Stromal cell of bone marrow (primary cell): ENCODE data around the gene EIF4E3.
A peak's percentile ranks its signal among the peaks of the same experiment; 100 is the strongest.

ENCODE experiments used
- DNase-seq: peaks from one replicate; pipeline ENCODE4 v3.0.0-alpha.2; 2012; ENCODE audit warnings: low read depth

Gene EIF4E3

DNA sequence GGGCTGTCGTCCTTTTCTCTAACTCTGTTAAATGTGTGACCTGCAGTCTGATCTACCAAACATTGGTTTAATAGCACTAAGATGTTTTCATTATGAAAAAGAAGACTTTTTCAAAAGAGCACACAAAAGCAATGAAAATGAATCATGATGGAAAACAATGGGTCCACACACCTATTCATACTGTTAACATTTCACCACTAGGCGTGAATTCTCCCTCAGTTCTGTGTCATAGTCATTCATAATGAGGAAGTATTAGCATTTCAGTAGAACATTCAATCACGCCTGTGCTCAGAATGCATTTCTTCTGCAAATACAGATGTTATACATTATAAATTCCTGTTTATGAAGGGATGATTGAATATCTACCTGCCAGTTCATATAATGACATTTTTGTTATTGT, 35.9 kb downstream of the EIF4E3 start:
- DNase-seq = no peak

DNA sequence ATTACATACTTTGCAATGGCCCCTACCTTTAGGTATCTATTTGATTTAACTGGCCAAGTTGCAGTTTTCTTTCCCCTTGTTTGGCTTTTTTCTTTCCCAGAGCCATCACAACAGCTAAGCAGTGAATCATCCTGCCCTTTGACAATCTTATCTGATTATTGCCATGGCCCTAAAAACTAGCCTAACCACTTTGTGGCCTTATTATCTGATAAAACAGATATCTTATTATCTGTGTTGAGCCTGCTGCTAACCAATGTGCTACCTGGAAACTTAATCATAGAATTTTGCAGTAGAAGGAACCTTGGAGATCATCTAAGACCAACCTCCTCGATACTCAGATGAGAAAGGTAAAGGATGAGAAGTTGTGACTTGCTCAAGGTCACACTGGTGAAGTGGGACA, 37.1 kb downstream of the EIF4E3 start:
- DNase-seq = no peak

DNA sequence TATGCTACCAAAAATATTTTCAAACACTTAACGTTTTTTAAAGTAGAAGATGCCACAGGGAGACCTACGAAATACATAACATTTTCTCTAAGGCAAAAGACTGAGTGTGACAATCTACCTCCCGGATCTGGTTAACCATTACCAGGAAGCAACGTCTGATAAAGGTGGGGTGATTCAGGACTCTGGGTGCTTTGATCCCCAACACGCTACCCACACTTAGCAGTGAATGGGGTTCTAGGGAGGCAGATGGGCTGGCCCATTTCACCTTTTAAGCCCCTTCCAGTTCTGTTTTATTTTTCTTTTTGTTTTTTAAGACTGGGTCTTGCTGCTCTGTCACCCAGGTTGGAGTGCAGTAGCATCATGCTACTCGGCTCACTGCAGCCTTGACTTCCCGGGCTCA, 39.5 kb downstream of the EIF4E3 start:
- no peak for DNase-seq

DNA sequence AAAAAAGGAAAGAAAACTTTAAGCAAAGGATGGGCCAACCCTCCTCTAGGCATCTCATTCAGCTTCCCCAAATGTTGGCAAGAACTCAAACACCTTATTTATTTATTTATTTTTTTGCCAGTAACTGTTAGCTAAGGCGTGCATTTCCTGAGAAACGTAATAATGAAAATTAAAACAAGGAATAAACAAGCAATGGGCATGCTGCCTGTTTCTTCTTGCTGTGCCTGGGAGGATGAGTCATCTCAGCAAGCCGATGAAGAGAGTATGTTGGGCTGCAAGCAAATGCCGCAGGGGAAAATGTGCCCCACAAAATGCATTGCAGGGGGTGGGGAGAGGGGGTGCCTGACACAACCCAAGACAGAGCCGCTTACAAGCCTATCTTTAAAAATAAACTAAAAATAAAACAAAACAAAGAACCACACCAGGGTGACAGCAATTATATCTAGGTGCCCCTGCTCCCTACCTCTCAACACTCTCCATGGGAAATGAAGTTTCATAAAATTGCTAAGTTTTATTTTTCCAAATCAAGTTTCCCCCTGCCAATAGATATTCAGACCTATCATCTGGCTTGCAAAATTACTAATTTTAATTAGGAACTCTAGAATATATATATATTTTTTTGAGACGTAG, 40.3 kb downstream of the EIF4E3 start:
- peak; percentile 43 for DNase-seq

DNA sequence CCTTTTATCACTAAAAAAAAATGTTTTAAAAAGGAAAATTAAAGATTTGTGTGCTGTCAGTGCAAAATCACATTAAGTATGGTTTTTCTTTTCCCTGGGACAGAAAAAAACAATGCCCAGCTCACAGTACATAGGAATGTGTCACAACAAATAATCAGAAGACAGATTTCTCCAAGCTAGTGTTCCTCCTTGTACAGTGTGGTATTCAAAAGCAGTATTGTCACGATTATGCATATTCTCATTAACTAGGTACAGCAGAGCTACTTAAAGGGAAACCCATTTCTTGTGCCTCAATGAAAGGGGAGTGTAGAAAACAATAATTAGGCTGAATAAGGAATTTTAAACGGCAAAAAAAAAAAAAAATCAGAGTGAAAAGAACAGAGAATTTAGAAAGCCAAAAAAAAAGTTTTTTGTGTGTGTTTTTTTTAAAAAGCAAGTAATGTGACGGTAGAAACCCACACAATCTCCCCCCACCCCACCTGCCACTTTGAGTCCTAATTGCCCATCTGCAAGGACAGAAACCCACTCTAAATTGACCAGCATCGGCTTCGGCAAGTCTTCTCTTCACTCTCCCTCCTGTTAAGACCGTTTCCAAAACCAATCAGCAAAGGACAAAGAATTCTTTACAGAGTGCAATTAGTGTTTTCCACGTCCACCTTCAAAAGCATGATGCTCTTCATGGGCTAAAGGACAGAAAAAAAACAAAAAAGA, 41.0 kb downstream of the EIF4E3 start:
- DNase-seq = no peak

DNA sequence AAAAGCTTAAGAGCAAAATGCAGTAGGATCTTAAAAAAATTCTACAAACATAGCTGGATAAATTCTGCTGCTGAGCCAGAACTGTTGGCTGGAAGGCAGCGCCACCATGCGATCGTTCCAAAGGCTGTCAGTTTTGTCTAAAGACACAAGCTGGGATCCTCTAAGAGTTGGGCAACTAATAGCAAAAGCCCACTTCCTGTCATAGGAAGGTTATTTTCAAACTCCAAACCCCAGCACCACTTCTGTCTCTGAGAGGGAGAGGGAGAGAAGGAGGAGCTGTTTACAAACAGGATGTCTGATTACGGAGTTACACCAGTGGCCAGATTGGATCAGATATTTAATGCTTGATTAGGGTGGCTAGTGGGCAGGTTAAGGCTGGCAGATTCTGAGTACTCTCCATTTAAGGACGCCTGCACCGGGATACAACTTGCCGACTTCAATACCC, 44.0 kb downstream of the EIF4E3 start:
- peak; percentile 62 for DNase-seq

DNA sequence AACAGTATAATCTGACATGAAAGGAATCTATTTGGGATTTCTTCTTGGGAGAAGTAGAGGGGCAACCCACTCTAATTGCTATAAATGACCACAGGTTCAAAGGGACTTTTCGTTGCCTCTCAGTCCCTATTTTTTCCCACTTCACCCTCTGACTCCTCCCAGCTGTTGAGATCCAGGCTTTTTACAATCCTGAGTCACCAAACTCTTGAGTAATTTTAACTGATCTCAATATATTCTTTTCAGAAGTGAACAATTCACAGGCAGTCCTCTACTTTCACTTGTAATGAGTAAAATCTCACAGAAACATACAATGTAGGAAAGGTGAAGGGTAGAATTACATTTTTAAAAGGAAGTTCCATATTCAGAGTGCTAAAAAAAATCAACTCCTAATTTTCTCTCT, 44.6 kb downstream of the EIF4E3 start:
- DNase-seq = peak; percentile 46

DNA sequence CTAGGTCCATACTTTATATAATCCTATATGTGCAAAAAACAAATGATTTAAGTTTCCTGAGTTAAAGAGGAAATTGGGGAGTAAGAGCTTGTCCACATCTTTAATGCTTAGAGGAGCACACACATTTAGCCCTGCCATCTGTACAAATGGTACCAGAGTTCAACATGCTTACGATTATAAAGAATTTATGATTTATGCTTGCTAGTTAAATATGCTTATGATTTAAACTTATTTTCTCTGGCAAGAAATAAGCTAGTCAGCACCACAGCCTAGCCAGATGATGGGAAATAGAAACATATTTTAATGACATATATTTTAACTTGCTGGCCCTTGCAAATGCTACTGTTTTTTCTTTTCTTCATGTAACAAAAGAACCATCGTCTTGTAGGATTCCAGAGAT, 48.3 kb downstream of the EIF4E3 start:
- no peak for DNase-seq

DNA sequence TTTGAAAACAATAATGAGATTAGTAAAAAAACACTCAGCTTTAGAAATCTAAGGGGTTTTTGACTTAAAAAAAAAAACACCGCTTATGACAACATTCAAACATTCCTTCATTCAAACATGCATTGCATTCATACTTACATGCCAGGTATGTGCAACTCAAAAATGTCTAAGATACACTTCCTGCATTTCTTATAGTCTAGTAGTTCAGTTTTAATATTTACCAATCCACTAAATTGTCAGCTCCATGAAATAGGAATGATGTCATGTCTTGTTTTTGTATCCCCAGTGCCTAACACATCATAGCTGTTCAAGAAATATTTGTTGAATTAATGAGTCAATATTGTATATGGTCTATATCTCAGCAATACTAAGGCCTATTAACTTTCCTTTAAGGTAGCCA, 51.7 kb downstream of the EIF4E3 start:
- DNase-seq = no peak

DNA sequence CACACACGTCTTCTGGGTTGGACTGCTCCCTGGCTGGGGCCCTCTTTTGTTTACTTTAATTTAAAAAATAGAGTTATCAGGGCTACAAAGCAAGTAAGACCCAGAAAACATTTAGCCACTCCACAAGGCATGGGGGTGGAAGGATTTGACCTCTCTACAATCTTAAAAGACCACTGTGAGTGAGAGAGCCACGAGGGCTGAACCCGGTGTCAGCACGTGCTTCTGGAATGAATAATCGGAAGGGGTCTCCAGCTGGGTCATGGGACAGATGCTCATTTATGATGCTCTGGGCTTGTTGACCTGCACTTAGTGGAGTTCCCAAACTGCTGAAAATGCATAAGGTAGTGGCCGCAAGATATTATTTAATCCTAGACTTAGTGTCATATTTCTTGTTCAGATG, 52.4 kb downstream of the EIF4E3 start:
- DNase-seq = no peak

DNA sequence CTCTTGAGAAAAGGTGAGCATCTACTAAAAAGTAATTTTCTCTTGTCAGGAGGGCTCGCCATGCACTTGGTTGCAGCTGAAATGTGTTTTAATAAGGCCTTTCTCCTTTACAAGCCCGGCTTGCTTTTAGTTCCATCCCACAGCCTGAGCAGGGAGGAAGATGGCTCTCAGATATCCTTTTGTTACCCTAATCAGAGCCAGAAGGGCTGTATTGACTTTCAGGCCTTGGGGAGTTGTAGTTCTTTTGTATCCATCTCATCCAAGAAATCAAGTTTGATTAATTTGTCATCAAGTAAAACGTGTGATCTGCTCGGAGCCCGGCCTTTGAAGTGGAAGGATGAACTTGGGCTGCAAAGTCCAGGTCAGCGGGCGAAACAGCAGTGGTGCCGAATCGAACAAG, 52.9 kb downstream of the EIF4E3 start:
- no peak for DNase-seq

DNA sequence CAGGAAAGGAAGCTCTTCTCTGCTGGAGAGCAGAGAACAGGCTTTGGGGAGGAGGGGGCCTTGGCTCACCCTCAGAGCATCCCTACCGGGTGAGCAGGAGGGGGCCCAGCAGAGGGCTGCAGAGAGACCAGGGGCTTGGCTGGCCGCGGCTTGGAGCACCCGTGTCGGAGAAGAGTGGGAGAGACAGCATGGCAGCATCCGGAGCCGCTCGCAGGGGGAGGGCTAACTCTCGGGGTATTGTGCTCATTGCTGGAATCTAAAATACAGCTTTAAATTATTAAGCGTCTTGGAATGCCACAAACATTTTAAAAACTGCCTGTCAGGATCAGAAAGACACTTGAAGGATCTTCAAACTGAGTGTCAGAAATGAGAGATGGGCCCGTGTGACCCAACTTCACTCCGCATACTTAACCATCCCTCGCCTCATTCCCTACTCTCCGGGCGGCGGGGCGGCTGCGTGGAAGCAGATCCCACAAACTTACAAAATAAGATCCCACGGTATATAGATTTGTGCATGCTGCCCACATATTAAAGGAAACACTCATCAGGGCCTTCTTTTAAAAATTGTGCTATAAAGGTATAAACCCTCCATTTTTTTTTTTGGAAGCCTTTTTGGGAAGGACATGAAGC, 53.9 kb downstream of the EIF4E3 start:
- DNase-seq = no peak

DNA sequence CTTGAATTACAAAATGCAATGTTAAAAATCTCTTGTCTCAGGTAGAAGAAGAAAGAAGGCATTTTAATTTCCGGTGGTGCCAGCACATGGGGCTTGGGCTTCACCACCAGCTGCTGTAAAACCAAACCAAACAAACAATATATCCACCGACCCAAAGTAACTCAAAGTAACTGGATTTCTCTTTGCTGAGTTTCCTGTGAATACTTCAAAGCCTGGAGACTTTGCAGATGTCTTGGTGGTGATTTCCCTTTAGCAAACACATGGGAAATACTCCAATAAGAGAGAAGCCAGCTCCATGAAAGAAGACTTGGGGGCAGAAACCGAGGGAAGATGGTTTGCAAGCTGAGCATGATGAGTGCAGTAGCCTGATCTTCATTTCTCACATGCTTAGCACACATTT, 62.6 kb downstream of the EIF4E3 start:
- DNase-seq = no peak

DNA sequence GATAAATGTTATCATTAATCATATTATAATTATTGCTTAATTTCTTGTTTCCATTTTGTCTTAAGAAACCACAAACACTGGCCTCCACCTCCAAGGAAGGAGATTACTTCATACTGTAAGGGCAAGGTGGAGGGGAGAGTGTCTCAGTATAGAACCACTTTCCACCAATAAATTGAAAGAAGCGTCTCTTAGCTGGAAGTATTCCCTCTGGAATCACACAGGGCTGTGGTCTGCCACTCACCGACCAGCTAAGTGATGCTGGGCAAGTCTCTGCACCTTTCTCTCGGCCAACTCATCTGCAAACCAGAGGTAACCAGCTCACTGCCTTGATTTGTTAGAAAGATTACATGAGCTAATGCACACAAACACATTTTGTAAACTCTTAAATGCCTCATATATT, 63.1 kb downstream of the EIF4E3 start:
- DNase-seq = no peak

DNA sequence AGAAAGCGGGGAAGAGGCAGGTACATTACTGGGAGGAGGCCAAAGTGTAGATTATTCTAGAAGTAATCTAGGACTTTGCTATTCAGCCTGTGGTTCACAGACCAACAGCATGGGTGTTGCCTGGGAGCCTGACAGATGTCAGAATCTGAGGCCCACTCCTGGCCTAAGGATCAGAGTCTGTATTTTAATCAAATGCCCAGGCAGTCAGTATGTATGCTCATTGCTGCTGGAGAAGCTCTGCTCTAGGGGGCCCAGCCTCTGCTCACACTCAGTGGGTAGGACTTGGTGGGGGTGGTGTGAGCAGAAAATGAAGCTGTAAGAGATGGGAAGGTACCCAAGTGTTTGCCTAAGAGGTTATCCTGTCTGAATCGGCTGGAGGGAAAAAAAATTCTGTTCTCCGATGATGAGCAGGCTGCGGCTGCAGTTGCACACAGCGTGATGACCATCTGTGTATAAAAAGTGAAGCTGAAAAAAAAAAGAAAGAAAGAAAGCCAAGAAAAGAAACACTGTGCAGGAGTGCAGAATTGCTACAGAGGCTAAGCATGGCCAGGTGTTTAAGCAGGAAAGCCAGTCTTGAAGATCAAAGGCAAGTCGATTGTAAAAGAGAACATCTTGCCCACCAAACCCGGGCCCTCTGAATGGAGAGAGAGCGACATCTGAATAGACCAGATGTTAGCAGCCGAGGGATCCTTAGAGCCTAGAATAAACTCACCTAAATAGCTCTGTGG, 65.2 kb downstream of the EIF4E3 start:
- no peak for DNase-seq

DNA sequence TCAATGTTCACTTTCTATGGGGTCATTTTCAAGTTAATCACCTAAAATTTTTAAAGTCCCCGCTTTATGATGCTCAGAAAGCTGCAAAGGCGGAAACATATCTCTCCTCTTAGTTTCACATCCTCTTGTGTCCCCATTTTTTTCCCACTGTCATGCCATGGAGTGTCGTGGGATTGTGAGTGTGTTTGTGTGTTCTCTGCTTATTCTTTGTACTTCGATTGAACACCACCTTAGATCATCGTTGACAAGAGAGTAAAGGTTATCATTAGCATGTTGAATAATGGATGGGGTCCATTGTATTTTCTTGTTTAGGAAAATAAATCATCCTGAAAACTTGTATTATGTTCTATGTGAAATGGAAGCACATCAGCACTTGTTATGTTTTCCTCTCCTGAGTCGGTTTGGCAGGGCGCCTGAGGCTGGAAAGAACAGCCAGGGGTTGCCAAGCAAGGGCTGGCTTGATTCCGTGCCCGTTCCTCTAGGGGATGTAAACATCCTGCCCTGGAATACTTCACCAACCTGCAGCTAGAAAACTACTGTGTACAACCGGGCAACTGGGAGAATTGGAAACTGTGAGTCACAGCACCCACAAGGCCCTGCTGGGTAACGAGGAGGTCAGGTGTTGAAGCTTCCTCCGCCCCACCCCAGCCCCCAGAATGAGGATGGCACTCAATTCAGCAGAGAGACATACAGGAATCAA, 67.2 kb downstream of the EIF4E3 start:
- DNase-seq = peak; percentile 45

DNA sequence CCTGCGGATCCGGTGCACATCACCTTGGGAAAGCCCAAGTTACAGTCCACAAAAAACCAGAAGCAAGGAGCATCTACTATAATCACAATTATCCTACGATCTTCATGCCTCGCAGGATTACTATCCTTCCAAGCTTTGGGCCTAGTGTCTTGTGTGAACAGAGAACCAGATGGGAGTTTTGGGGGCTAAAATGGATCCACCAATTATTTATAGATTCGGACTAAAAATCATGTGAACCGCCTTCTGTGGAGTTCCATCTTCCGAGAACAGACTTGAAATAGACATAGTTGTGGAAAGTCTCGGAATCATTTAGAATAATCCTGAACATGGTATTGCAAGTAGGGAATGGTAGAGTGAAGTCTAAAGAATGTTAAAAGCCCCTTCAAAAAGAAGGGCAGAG, 70.1 kb downstream of the EIF4E3 start:
- no peak for DNase-seq

DNA sequence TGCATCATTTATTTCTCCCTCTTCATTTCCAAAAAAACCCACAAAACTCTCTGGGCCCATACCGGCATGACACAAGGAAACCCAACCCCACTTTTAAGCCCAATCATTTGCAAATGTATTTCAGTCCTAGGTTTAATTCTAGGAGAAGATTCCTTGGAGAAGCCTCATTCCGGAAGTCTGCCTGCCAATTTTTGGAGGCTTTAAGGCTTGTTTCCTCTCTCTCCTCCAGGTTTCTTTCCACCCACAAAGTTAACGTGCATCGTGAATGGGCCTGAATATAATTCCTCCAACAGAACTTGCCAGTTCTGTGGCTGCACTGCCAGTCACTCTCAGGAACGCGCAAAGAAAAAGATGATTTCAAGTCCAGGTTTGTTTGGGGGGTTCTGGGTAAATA, 71.8 kb downstream of the EIF4E3 start:
- no peak for DNase-seq

DNA sequence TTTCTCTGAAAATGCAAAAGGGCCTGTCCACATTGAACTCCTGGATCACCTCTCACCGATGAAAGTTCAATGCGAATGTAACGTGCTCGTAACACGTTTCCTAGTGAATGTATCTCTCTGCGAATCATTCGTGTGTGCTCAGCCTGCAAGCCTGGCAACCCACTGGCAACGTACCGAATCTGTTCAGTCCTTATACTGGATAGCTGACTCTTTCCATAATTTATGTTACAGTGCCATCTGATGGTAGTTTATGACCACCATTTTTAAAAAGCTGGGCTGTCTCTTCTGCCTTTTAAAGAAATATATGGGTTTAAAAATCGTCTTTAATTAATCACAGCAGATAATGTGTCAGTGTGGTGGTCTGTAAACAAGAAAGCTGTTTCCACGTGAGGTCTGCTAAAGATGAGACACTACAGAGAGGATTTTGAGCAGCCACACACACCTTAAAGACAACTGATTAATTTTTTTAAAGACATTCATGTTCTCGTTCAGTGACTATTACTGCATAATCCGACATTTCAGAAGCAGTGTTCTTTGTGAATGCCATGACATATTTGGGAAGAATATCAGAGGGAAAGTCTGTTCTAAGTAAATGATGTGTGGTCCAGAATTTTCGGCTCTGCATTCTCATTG, 72.3 kb downstream of the EIF4E3 start:
- peak; percentile 38 for DNase-seq

DNA sequence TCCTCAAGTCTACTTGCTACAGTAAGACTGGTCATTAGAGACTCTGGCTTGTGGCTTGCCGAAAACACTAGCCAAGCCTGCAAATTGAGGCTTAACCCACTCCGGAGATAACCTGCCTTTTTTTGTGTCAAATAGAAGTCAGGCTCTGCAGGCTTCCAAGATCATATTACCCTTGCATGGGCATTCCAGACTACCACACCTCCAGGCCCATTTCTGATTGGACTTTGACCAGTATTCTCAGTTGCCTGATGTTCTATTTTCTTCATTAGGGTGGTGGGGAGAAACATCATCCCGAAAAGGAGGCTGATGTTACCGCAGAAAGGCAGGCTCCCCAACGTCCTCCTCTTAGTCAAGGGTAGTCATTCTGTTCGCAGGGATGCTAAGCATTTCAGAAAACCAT, 73.6 kb downstream of the EIF4E3 start:
- no peak for DNase-seq

DNA sequence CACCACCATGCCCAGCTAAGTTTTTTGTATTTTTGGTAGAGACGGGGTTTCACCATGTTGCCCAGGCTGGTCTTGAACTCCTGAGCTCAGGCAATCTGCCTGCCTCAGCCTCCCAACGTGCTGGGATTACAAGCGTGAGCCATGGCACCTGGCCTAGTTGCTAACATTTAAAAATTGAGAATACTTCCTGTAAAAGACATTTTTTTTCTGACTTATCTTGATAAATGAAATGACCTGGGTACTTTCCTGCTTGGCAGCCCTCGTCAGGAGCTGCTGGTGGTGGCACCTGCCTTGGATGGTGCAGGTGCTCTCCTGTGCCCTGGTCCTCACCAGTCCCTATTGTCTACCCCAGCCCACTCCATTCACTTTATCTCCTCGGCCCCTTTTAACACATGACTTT, 74.8 kb downstream of the EIF4E3 start:
- no peak for DNase-seq

DNA sequence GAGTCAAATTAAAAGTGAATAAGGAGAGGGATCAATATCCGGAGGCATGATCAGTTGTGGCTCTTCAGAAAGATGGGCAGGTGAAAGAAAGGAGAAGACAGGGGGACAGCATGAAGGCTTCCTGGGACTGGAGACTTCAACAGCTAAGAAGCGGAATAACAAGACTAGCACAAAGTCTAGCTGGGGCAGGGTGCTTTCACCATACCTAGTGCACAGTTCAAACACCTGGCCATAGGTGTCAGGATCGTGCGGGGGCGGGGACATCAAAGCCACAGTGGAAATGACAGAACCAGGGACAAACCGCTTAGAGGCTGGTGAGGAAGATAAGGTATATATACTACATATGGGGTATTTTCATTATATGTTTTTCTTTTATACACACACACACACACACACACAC, 75.4 kb downstream of the EIF4E3 start:
- DNase-seq = no peak
